Uterus (tissue), 2 donors: ENCODE measurements around the gene SIN3B.

Experiments used
- POLR2A ChIP-seq, 2 donors: fragments of 450-650 bp; IDR thresholded peaks; one replicate each; pipeline ENCODE4 v1.6.1; 2016; ENCODE audit warnings: antibody characterized with exemption in 2 of 2, mild to moderate bottlenecking in 1 of 2, moderate library complexity in 1 of 2
- TF ChIP-seq, protein P1 (sequence below), 4 experiments: fragments of 200-600 bp in 2 of 4; fragments of 450-650 bp in 2 of 4; sonication (generic) in 2 of 4; IDR thresholded peaks; one replicate each; pipeline ENCODE4 v1.5.1; 2016 to 2019; ENCODE audit warnings: antibody characterized with exemption in 4 of 4, mild to moderate bottlenecking in 2 of 4, moderate library complexity in 1 of 4

DNA sequence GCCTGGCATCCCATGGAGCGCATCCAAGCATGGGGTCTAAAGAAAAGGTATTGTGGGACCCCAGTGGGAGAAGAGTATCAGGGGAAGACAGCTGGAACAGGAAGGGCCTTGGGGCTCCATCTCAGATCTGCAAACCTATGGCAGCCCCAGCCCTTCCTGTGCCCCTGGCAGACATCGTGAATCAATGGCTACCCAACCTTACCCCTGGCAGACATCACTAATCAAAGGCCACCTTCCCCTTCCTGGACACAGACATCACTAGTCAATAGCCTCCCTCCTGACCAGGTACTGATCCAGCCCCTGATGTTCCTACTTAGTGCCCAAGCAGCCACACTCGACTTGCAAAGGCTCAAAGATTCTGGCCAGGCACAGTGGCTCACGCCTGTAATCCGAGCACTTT is 75.4 kb downstream of the SIN3B start:
- TF ChIP-seq, protein P1, sequence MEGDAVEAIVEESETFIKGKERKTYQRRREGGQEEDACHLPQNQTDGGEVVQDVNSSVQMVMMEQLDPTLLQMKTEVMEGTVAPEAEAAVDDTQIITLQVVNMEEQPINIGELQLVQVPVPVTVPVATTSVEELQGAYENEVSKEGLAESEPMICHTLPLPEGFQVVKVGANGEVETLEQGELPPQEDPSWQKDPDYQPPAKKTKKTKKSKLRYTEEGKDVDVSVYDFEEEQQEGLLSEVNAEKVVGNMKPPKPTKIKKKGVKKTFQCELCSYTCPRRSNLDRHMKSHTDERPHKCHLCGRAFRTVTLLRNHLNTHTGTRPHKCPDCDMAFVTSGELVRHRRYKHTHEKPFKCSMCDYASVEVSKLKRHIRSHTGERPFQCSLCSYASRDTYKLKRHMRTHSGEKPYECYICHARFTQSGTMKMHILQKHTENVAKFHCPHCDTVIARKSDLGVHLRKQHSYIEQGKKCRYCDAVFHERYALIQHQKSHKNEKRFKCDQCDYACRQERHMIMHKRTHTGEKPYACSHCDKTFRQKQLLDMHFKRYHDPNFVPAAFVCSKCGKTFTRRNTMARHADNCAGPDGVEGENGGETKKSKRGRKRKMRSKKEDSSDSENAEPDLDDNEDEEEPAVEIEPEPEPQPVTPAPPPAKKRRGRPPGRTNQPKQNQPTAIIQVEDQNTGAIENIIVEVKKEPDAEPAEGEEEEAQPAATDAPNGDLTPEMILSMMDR (IDR thresholded peaks at IDR 0.05): no peak
- TF ChIP-seq POLR2A (IDR thresholded peaks at IDR 0.05): no peak
